Lower leg skin (tissue), 4 donors: ENCODE measurements around the gene GNGT1. TPM values are rescaled to one million over a fixed set of nuclear protein-coding genes. Genes with fewer than 3 reads are reported as not detected.

Experiments
- DNase-seq, 2 donors: peaks; one replicate each; pipeline ENCODE4 v3.0.0-alpha.2; 2019; ENCODE audit warnings: low spot score in 2 of 2
- H3K4me3 ChIP-seq: fragments of 200-600 bp; sonication (generic); 2 replicates; pipeline ENCODE4 v1.5.1; 2017; ENCODE audit warnings: mild to moderate bottlenecking, low read depth; ENCODE audit not compliant: poor library complexity, severe bottlenecking
- POLR2A ChIP-seq, 2 donors: fragments of 450-650 bp; IDR thresholded peaks; one replicate each; pipeline ENCODE4 v1.6.1; 2016 to 2017; ENCODE audit warnings: antibody characterized with exemption in 2 of 2, mild to moderate bottlenecking in 1 of 2, moderate library complexity in 1 of 2
- WGBS, 2 donors: methylation state at CpG; one replicate each; pipeline ENCODE4 v1.1.5; 2018; 5-methylcytosine and 5-hydroxymethylcytosine counted together
- intact Hi-C: fragments of 100-400 bp; cut with DNase I; formaldehyde crosslinking; loops from one replicate; pipeline ENCODE4 v1.15.0; 2023; ENCODE audit warnings: low total_unique reads
- total RNA-seq, 4 donors: library from RNA; depleted of rRNA; stranded (reverse); fragments of >200 nt; gene quantifications; one replicate each; pipeline ENCODE4 v1.1.0, GENCODE V29; 2016
- TF ChIP-seq, protein P1 (sequence below), 3 donors: fragments of 450-650 bp; IDR thresholded peaks; one replicate each; pipeline ENCODE4 v1.5.1; 2016; ENCODE audit warnings: antibody characterized with exemption in 3 of 3, mild to moderate bottlenecking in 3 of 3, moderate library complexity in 2 of 3

GNGT1 gene
- total RNA-seq, 4 donors from 2014 or later = not detected

GRCh38 chr7:93873998-93874574 is 32.3 kb upstream of the GNGT1 start:
- intact Hi-C loops = no loop called here
- DNase-seq = no peak
- TF ChIP-seq, protein P1, sequence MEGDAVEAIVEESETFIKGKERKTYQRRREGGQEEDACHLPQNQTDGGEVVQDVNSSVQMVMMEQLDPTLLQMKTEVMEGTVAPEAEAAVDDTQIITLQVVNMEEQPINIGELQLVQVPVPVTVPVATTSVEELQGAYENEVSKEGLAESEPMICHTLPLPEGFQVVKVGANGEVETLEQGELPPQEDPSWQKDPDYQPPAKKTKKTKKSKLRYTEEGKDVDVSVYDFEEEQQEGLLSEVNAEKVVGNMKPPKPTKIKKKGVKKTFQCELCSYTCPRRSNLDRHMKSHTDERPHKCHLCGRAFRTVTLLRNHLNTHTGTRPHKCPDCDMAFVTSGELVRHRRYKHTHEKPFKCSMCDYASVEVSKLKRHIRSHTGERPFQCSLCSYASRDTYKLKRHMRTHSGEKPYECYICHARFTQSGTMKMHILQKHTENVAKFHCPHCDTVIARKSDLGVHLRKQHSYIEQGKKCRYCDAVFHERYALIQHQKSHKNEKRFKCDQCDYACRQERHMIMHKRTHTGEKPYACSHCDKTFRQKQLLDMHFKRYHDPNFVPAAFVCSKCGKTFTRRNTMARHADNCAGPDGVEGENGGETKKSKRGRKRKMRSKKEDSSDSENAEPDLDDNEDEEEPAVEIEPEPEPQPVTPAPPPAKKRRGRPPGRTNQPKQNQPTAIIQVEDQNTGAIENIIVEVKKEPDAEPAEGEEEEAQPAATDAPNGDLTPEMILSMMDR (IDR thresholded peaks at IDR 0.05) = no peak
- no peak for TF ChIP-seq POLR2A (IDR thresholded peaks at IDR 0.05)
- WGBS, 2 donors = 80 to 86% methylated on average over 1 of the region's 1 CpG
- H3K4me3 ChIP-seq = no peak overlapping the region

GRCh38 chr7:93877742-93878141 is 28.6 kb upstream of the GNGT1 start:
- intact Hi-C loops = no loop called here
- no peak for DNase-seq
- WGBS, 2 donors = 80 to 82% methylated on average over 3 of the region's 3 CpGs
- TF ChIP-seq POLR2A (IDR thresholded peaks at IDR 0.05) = no peak
- TF ChIP-seq, protein P1 (IDR thresholded peaks at IDR 0.05) = no peak
- H3K4me3 ChIP-seq = no peak overlapping the region

- intact Hi-C loops = no loop called here
- no peak for DNase-seq
- H3K4me3 ChIP-seq = no peak overlapping the region
- TF ChIP-seq, protein P1 (IDR thresholded peaks at IDR 0.05) = no peak
- TF ChIP-seq POLR2A (IDR thresholded peaks at IDR 0.05) = no peak
Measured at GRCh38 chr7:93879356-93879755, 27.0 kb upstream of the GNGT1 start.

GRCh38 chr7:93882468-93882867 is 23.9 kb upstream of the GNGT1 start:
- H3K4me3 ChIP-seq = no peak overlapping the region
- no peak for DNase-seq
- TF ChIP-seq, protein P1 (IDR thresholded peaks at IDR 0.05) = no peak
- TF ChIP-seq POLR2A (IDR thresholded peaks at IDR 0.05) = no peak
- intact Hi-C loops = no loop called here

- DNase-seq = no peak
- no peak overlapping the region for H3K4me3 ChIP-seq
- TF ChIP-seq, protein P1 (IDR thresholded peaks at IDR 0.05) = no peak
- TF ChIP-seq POLR2A (IDR thresholded peaks at IDR 0.05) = no peak
- intact Hi-C loops = no loop called here
- WGBS, 2 donors = 77 to 84% methylated on average over 3 of the region's 3 CpGs
Measured at GRCh38 chr7:93883078-93883916, 23.1 kb upstream of the GNGT1 start.
